ENCODE measurements around the gene BDH1. TPM values are rescaled to one million over a fixed set of nuclear protein-coding genes. Genes with fewer than 3 reads are reported as not detected.

Gene BDH1
- total and polyA plus RNA-seq, 2 of the 13 experiments (the other 11 are each of a cell fraction or from before 2014, with no cell fraction given) = 21.2 to 71.9 TPM

DNA sequence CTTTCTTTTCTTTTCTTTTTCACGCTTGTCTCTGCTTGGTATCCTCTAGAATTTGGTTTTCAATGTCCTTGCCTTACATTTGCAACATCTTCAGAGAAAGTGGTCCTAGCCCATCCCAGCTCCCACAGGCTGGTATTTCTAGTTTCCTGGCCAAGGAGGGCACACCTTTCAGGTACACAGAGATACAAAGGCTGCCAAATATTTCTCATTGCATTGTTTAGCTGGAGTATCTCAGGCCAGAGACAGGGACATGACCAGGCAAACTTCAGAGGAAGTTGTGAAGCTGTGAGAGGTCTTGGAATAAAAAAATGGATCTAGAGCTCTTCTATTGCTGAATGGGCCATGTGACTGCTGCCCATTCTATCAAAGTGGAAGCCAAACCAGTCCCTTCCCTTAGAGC, 68.9 kb downstream of the BDH1 start:
- ATAC-seq (no peak), FAIRE-seq (no peak), DNase-seq (ENCODE audit: low spot score) (no peak)
- H3K27ac ChIP-seq (ENCODE audit: extremely low read length, insufficient read depth, low read length) = no peak overlapping the region
- no peak overlapping the region for H3K9ac ChIP-seq (ENCODE audit: insufficient read depth, low read depth, low read length)
- H3K36me3 ChIP-seq (replicated peaks in 1 of 2; ENCODE audit: control insufficient read depth in 1 of 2, insufficient read depth in 2 of 2, low read length in 2 of 2) = no peaks in the 10 kb centered on the region
- no peak overlapping the region for H2AFZ ChIP-seq (ENCODE audit: low read length)
- no peak overlapping the region for H3K4me3 ChIP-seq (replicated peaks in 1 of 3; ENCODE audit: insufficient read depth in 1 of 3, low read depth in 2 of 3, low read length in 3 of 3)
- H3K79me2 ChIP-seq (ENCODE audit: insufficient read depth, low read length) = no peaks in the 10 kb centered on the region
- intact Hi-C loops (cut with micrococcal nuclease; ENCODE audit: unreplicated experiment) (no loop called here), in situ Hi-C loops (cut with HindIII; ENCODE audit: extremely low pct_ligation_motif_present, low pct_unique_long_range_greater_than_20kb) (no loop called here)
- BruUV-seq (replicated peaks) = no TSS peak
- TF ChIP-seq ZBTB39 (CRISPR knock-in tag; IDR thresholded peaks at IDR 0.05) (no peak), NFIC (IDR thresholded peaks at IDR 0.05; ENCODE audit: low read length) (no peak), ZNF3 (CRISPR knock-in tag; IDR thresholded peaks at IDR 0.05) (no peak), KDM6A (CRISPR knock-in tag; IDR thresholded peaks at IDR 0.05; ENCODE audit: low read depth) (no peak)
- H3K27me3 ChIP-seq (ENCODE audit: control insufficient read depth in 1 of 2, insufficient read depth in 2 of 2, low read length in 2 of 2) = no peaks in the 10 kb centered on the region
- CTCF ChIA-PET (ENCODE audit: low intra/inter-chr PET ratio, low total read pairs) = no interaction called here
- POLR2A ChIA-PET = interaction anchor here (1.2 kb wide), 1 partner anchor 31 kb away, joined by 3 read pairs; no protein-coding TSS in a partner anchor
- H3K4me2 ChIP-seq (ENCODE audit: low read depth, low read length) = no peak overlapping the region
- peaks cover 55% of the 10 kb centered on the region for H3K4me1 ChIP-seq (ENCODE audit: insufficient read depth, low read length)
- WGBS (ENCODE audit: low lambda C conversion rate) = 91% methylated on average over 1 of the region's 1 CpG
- H4K20me1 ChIP-seq (ENCODE audit: insufficient read depth, low read length) = no peaks in the 10 kb centered on the region
- no peaks in the 10 kb centered on the region for H3K9me3 ChIP-seq (ENCODE audit: low read length)

DNA sequence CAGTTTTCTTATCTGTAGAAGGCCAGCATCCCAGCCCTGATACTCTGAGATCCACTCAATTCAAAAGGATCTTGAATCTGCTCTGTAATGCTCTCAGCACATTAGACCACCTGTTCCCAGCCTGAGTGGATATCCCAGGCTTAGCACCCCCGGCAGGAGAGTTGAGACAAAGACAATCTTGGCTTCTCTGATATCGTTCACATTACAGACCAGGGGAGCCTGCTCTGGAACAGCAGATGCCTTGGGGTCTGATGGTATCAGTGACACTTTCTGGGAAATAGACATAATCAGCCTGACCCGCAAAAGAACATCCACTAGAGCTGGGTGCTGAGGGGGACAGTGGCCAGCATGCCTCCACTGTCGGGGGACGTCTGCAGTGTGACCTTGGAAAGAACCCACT, 70.6 kb downstream of the BDH1 start:
- intact Hi-C loops (cut with micrococcal nuclease; ENCODE audit: unreplicated experiment) = no loop called here
- DNase-seq (ENCODE audit: low spot score) = no peak
- H4K20me1 ChIP-seq (ENCODE audit: insufficient read depth, low read length) = no peaks in the 10 kb centered on the region
- POLR2A ChIA-PET = interaction anchor here (1.6 kb wide), 1 partner anchor 18 kb away, joined by 7 read pairs; no protein-coding TSS in a partner anchor
- no peak overlapping the region for H3K4me3 ChIP-seq (replicated peaks in 1 of 3; ENCODE audit: insufficient read depth in 1 of 3, low read depth in 2 of 3, low read length in 3 of 3)
- whole genome bisulfite sequencing (ENCODE audit: low lambda C conversion rate) = 64% methylated on average over 5 of the region's 5 CpGs
- no peak overlapping the region for H3K9ac ChIP-seq (ENCODE audit: insufficient read depth, low read depth, low read length)
- H3K4me1 ChIP-seq (ENCODE audit: insufficient read depth, low read length) = peaks cover 40% of the 10 kb centered on the region
- FAIRE-seq = no peak
- no peak overlapping the region for H3K4me2 ChIP-seq (ENCODE audit: low read depth, low read length)
- H2AFZ ChIP-seq (ENCODE audit: low read length) = no peak overlapping the region
- H3K79me2 ChIP-seq (ENCODE audit: insufficient read depth, low read length) = no peaks in the 10 kb centered on the region
- ATAC-seq = no peak
- in situ Hi-C loops (cut with HindIII; ENCODE audit: extremely low pct_ligation_motif_present, low pct_unique_long_range_greater_than_20kb) = no loop called here
- BruUV-seq (replicated peaks) = no TSS peak
- H3K27me3 ChIP-seq (ENCODE audit: control insufficient read depth in 1 of 2, insufficient read depth in 2 of 2, low read length in 2 of 2) = no peaks in the 10 kb centered on the region
- no peaks in the 10 kb centered on the region for H3K9me3 ChIP-seq (ENCODE audit: low read length)
- TF ChIP-seq FOXA1 (IDR thresholded peaks at IDR 0.05) = no peak
- TF ChIP-seq FOXA1 (CRISPR knock-in tag; IDR thresholded peaks at IDR 0.05) = no peak
- no peak for TF ChIP-seq PHF8 (CRISPR knock-in tag; IDR thresholded peaks at IDR 0.05)
- no peak for TF ChIP-seq HNRNPUL1 (IDR thresholded peaks at IDR 0.05; ENCODE audit: low read depth, low read length)
- no peak for TF ChIP-seq ZC3H4 (CRISPR knock-in tag; IDR thresholded peaks at IDR 0.05; ENCODE audit: borderline replicate concordance)
- no peak for TF ChIP-seq ZFX (CRISPR knock-in tag; IDR thresholded peaks at IDR 0.05; ENCODE audit: low read depth)
- no peak for TF ChIP-seq ZFP1 (CRISPR knock-in tag; IDR thresholded peaks at IDR 0.05)
- TF ChIP-seq SP2 (CRISPR knock-in tag; IDR thresholded peaks at IDR 0.05) = no peak
- TF ChIP-seq HHEX (CRISPR knock-in tag; IDR thresholded peaks at IDR 0.05) = no peak
- no peak for TF ChIP-seq JUND (CRISPR knock-in tag; IDR thresholded peaks at IDR 0.05)
- no peak for TF ChIP-seq REL (CRISPR knock-in tag; conservative IDR thresholded peaks at IDR 0.05)
- TF ChIP-seq CBFB (CRISPR knock-in tag; IDR thresholded peaks at IDR 0.05) = no peak
- H3K36me3 ChIP-seq (replicated peaks in 1 of 2; ENCODE audit: control insufficient read depth in 1 of 2, insufficient read depth in 2 of 2, low read length in 2 of 2) = no peaks in the 10 kb centered on the region
- no peak overlapping the region for H3K27ac ChIP-seq (ENCODE audit: extremely low read length, insufficient read depth, low read length)
- CTCF ChIA-PET (ENCODE audit: low intra/inter-chr PET ratio, low total read pairs) = no interaction called here
